Natural killer cell (primary cell): Measurements from ENCODE around the gene CXCR1. TPM values are rescaled to one million over a fixed set of nuclear protein-coding genes. Genes with fewer than 3 reads are reported as not detected.
A peak's percentile ranks its signal among the peaks of the same experiment; 100 is the strongest.

ENCODE experiments used
- ATAC-seq, 3 donors: fragments of 150-1000 bp in 2 of 3; fragments of 200-7000 bp in 1 of 3; cut with Tn5 transposase; 1 replicate in 1 of 3; 2 replicates in 2 of 3; pipeline ENCODE4 v1.10.0; 2021; ENCODE audit warnings: mild to moderate bottlenecking in 2 of 3, moderate library complexity in 2 of 3
- DNase-seq, 2 donors: peaks; one replicate each; pipeline versions ENCODE4 v3.0.0 to v3.0.0-alpha.2; 2013 to 2021; ENCODE audit warnings: mixed read lengths in 1 of 2
- H3K27ac ChIP-seq: one replicate; pipeline ENCODE4 v1.5.1; 2013; ENCODE audit warnings: mild to moderate bottlenecking, low read length
- H3K27me3 ChIP-seq: one replicate; pipeline ENCODE4 v1.6.1; 2013; ENCODE audit warnings: low read length; ENCODE audit not compliant: control insufficient read depth, insufficient read depth
- H3K36me3 ChIP-seq: one replicate; pipeline ENCODE4 v1.6.1; 2013; ENCODE audit warnings: low read length; ENCODE audit not compliant: control insufficient read depth, insufficient read depth
- H3K4me1 ChIP-seq: one replicate; pipeline ENCODE4 v1.6.1; 2013; ENCODE audit warnings: low read length; ENCODE audit not compliant: control insufficient read depth, insufficient read depth
- H3K4me3 ChIP-seq: one replicate; pipeline ENCODE4 v1.5.1; 2013; ENCODE audit warnings: low read length
- H3K9me3 ChIP-seq: one replicate; pipeline ENCODE4 v1.6.1; 2013; ENCODE audit warnings: low read length; ENCODE audit not compliant: control insufficient read depth, insufficient read depth
- H3K27ac Mint-ChIP-seq, 2 donors: one replicate each; pipeline ENCODE4 v1.8.0; 2022; ENCODE audit warnings: mild to moderate bottlenecking in 2 of 2, mixed read lengths in 2 of 2, moderate library complexity in 1 of 2
- H3K27me3 Mint-ChIP-seq, 2 donors: one replicate each; pipeline ENCODE4 v1.8.0; 2022; ENCODE audit warnings: low read depth in 2 of 2, mixed read lengths in 2 of 2
- H3K36me3 Mint-ChIP-seq: one replicate; pipeline ENCODE4 v1.8.0; 2022; ENCODE audit warnings: mixed read lengths
- H3K4me1 Mint-ChIP-seq, 2 donors: one replicate each; pipeline ENCODE4 v1.8.0; 2022; ENCODE audit warnings: mixed read lengths in 2 of 2
- H3K4me3 Mint-ChIP-seq: one replicate; pipeline ENCODE4 v1.8.0; 2022; ENCODE audit warnings: mild to moderate bottlenecking, moderate library complexity, mixed read lengths
- H3K9me3 Mint-ChIP-seq, 2 donors: one replicate each; pipeline ENCODE4 v1.8.0; 2022; ENCODE audit warnings: mixed read lengths in 2 of 2
- CTCF ChIP-seq: fragments of 200-600 bp; IDR thresholded peaks from one replicate; pipeline ENCODE4 v1.8.0; 2022; ENCODE audit warnings: antibody characterized with exemption
- WGBS: methylation state at CpG from one replicate; pipeline ENCODE4 v1.1.7; 2013; ENCODE audit warnings: missing lambda C conversion rate; ENCODE audit not compliant: insufficient coverage; 5-methylcytosine and 5-hydroxymethylcytosine counted together
- intact Hi-C: fragments of 100-400 bp; cut with micrococcal nuclease; formaldehyde crosslinking; loops from one replicate; pipeline ENCODE4 v1.14.2; 2022
- total RNA-seq, 4 donors: library from RNA; stranded (reverse); fragments of 120-200 nt in 1 of 4; gene quantifications; one replicate each; pipeline versions ENCODE4 v1.2.3 to v1.2.4, GENCODE V29; 2013 to 2022

CXCR1 gene
- 10 to 100 TPM in 2 of 3 donors, 1 to 10 TPM in 1; 9.1 to 19.2 (median 10.6) TPM for total RNA-seq
- total RNA-seq (2013) = 5.8 TPM

- H3K27ac ChIP-seq = peak within 1 kb of the TSS; percentile 73
- peak within 1 kb of the TSS; percentile 89 to 92 for H3K27ac Mint-ChIP-seq
Observed at GRCh38 chr2:218166791-218167190, at the start of gene CXCR1. TSS of gene CXCR1 (minus strand) at chr2:218166962. CDS start at chr2:218165211, 1,751 bp downstream.

DNA sequence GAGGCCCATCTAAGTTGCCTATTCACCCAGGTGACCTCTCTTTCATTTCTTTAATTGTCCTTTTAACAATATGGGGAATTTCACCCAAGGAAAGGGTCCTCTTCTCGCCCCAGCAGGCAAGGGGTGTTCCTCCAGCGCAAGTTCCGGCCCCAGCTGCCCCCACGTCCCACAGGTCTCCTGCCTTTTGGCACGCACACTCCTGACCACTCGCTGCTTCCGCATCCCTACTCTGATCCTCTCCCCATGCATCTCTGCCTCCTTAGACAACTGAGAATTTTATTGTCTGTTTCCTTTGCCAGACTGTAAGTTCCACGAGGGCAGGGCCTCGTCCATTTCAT, 49.5 kb upstream of the CXCR1 start:
- Mint-ChIP-seq H3K4me3 (peak overlapping the region; percentile 96), H3K27me3 (no peaks in the 10 kb centered on the region), H3K4me1 (peaks cover 41 to 43% of the 10 kb centered on the region in 2 donors), H3K9me3 (no peaks in the 10 kb centered on the region), H3K36me3 (peaks cover 7% of the 10 kb centered on the region), H3K27ac (peak overlapping the region; percentile 98 to 99)
- H3K4me1 ChIP-seq = peaks cover 26% of the 10 kb centered on the region
- H3K27ac ChIP-seq = peak overlapping the region; percentile 99
- no peak for TF ChIP-seq CTCF
- peak overlapping the region; percentile 56 for H3K4me3 ChIP-seq
- H3K27me3 ChIP-seq = no peaks in the 10 kb centered on the region
- WGBS = 89% methylated on average over 7 of the region's 9 CpGs
- no peak for DNase-seq
- ATAC-seq = no peak
- intact Hi-C loops = loop anchor here (1.0 to 5.0 kb wide), 4 partner anchors 54 to 681 kb away; partner anchors contain the start of genes AAMP, CTDSP1, CXCR2 and PNKD
- H3K36me3 ChIP-seq = peaks cover 5% of the 10 kb centered on the region
- no peaks in the 10 kb centered on the region for H3K9me3 ChIP-seq

More at GRCh38 chr2:218166791-218167190, at the start of gene CXCR1:
- H3K27me3 Mint-ChIP-seq = no peaks in the 10 kb centered on the region
- no peaks in the 10 kb centered on the region for H3K9me3 Mint-ChIP-seq
- DNase-seq = peak; percentile 21 to 80
- H3K4me3 Mint-ChIP-seq = peak within 1 kb of the TSS; percentile 94
- no peaks in the 10 kb centered on the region for H3K27me3 ChIP-seq
- intact Hi-C loops = loop anchor here (2.0 kb wide), 1 partner anchor 36 kb away; no protein-coding TSS in a partner anchor
- H3K36me3 ChIP-seq = peaks cover 8% of the 10 kb centered on the region
- ATAC-seq = peak; percentile 90 to 91 (median 90)
- TF ChIP-seq CTCF = no peak
- H3K4me3 ChIP-seq = peak within 1 kb of the TSS; percentile 50
- 30% methylated on average over 2 of the region's 3 CpGs for WGBS
- peaks cover 11% of the 10 kb centered on the region for H3K36me3 Mint-ChIP-seq
- peaks cover 75 to 80% of the 10 kb centered on the region in 2 donors for H3K4me1 Mint-ChIP-seq
- H3K4me1 ChIP-seq = peaks cover 54% of the 10 kb centered on the region
- no peaks in the 10 kb centered on the region for H3K9me3 ChIP-seq

DNA sequence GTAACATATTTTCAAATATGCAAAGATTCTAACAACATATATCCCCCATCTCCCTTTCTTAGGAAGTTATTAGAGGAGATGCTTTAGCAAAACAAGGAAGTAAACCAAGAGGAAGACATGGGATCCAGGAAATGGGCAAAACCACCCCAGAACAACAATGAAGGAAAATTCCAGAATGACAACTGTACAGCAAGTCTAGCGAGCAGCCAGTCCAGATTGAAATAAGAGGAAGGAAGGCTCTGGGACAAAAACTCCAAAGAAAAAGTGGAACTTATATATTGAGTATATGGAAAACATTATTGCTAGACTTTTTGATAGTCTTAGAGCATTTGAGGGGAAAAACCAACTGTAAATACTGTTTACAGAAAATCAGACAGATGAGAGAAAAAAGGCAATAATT, 47.4 kb upstream of the CXCR1 start:
- H3K4me3 ChIP-seq = no peak overlapping the region
- H3K36me3 Mint-ChIP-seq = peaks cover 9% of the 10 kb centered on the region
- no peak for TF ChIP-seq CTCF
- peaks cover 5 to 6% of the 10 kb centered on the region in 2 donors for H3K9me3 Mint-ChIP-seq
- DNase-seq (no peak), ATAC-seq (no peak)
- peaks cover 3 to 7% of the 10 kb centered on the region in 2 donors for H3K27me3 Mint-ChIP-seq
- intact Hi-C loops = no loop called here
- no peaks in the 10 kb centered on the region for H3K9me3 ChIP-seq
- no peaks in the 10 kb centered on the region for H3K36me3 ChIP-seq
- peak overlapping the region; percentile 57 to 85 for H3K27ac Mint-ChIP-seq
- peaks cover 8% of the 10 kb centered on the region for H3K4me1 ChIP-seq
- H3K27ac ChIP-seq = no peak overlapping the region
- whole genome bisulfite sequencing = 89% methylated on average over 1 of the region's 1 CpG
- H3K4me1 Mint-ChIP-seq = peaks cover 22 to 24% of the 10 kb centered on the region in 2 donors
- H3K4me3 Mint-ChIP-seq = peak overlapping the region; percentile 25
- no peaks in the 10 kb centered on the region for H3K27me3 ChIP-seq

DNA sequence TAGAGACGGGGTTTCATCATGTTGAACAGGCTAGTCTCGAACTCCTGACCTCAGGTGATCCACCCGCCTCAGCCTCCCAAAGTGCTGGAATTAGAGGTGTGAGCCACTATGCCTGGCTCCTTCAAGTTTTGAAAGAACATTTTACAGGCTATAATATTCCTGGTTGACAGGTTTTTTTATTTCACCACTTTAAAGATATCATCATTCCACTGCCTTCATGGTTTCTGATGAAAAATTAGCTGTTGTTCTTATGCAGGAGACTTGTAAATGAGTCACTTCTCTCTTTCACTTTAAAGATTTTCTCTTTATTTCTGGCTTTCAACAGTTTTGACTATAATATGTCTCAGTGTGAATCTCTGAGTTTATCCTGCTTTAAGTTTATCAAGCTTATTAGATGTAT, 42.3 kb upstream of the CXCR1 start:
- TF ChIP-seq CTCF = no peak
- H3K9me3 ChIP-seq = peaks cover 4% of the 10 kb centered on the region
- peaks cover 5 to 6% of the 10 kb centered on the region in 2 donors for H3K9me3 Mint-ChIP-seq
- H3K4me1 ChIP-seq = no peaks in the 10 kb centered on the region
- H3K27ac ChIP-seq = no peak overlapping the region
- H3K4me3 ChIP-seq = no peak overlapping the region
- H3K36me3 Mint-ChIP-seq = peaks cover 9% of the 10 kb centered on the region
- no peak for ATAC-seq
- H3K27ac Mint-ChIP-seq = no peak overlapping the region
- H3K27me3 Mint-ChIP-seq = peaks cover 3 to 7% of the 10 kb centered on the region in 2 donors
- H3K36me3 ChIP-seq = no peaks in the 10 kb centered on the region
- no peak for DNase-seq
- 98% methylated on average over 3 of the region's 3 CpGs for WGBS
- intact Hi-C loops = no loop called here
- no peak overlapping the region for H3K4me3 Mint-ChIP-seq
- H3K27me3 ChIP-seq = no peaks in the 10 kb centered on the region
- no peaks in the 10 kb centered on the region for H3K4me1 Mint-ChIP-seq
